GM18873 (cell line): ENCODE measurements around the gene CNTN1.

Source experiments
- ATAC-seq: cut with Tn5 transposase; IDR thresholded peaks from one replicate; pipeline ENCODE4 v1.9.1; 2021; ENCODE audit warnings: mild to moderate bottlenecking, moderate library complexity, moderate number of reproducible peaks; ENCODE audit not compliant: unreplicated experiment, low FRiP score

The CNTN1 gene

DNA sequence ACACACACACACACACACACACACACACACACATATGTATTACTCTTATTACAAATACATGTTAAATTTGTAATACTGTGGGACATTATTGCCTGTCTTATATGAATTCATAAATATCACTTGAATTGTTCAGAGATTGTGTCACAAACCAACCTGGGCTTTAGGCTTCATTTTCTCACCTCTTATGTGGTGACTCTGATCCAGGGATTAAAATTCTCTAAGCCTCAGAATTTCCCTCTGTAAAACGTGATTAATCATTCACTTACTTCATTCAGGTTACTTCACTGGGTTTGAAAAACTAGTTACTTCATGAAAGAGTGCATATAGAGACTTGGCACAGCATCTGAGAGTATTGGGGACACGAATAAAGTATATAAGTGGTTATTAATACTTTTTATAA is 255.6 kb downstream of the CNTN1 start:
- ATAC-seq: no peak

DNA sequence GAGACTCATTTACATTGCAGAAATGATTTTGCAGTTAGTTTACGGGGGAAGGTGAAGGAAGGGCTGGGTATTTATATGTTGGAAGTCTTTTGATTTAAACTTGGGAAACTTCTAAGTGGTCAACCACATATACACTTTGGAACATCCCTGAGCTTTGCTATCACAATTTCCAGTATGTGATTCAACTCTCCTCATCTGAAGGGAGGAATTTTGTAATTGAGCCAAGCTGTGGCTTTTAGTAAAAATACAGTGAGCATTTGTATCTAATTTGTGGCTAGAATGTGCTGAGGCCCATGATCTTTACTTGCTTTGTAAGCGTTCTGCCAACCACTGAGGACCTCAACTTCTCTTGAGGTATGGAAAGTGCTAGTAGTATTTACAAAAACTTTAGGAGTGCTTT is 260.8 kb downstream of the CNTN1 start:
- no peak for ATAC-seq

DNA sequence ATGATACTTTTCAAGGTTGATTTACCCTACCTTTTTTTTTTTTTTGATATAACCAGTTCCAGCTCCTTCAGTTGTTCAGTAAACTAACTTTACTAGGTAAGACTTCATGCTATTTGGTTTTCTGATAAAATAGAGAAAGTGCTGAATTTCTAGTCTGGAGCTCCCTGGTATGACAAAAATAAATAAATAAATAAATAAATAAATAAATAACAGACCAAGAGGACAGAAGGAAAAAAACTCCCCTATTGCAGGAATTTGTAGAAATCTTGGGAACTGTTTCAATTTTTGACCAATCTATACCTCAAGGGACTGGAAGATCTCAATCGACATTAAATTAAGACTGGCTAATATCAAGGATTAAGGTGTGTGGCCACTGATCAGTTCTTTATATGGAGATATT is 265.2 kb downstream of the CNTN1 start:
- ATAC-seq: no peak

DNA sequence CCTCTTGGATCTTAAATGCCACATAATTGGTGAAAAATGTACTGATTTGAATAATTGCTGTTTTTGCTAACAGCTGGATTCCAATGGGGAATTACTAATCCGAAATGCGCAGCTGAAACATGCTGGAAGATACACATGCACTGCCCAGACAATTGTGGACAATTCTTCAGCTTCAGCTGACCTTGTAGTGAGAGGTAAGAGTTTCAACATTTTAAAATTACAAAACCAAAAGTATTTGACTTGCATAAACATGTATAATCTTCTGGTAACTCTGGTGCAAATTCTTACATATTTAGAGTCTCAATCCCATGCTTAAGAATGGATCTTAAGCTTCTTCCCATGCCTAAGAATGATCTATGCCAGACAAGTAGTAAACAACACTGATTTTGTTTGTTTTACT is 266.8 kb downstream of the CNTN1 start:
- no peak for ATAC-seq

DNA sequence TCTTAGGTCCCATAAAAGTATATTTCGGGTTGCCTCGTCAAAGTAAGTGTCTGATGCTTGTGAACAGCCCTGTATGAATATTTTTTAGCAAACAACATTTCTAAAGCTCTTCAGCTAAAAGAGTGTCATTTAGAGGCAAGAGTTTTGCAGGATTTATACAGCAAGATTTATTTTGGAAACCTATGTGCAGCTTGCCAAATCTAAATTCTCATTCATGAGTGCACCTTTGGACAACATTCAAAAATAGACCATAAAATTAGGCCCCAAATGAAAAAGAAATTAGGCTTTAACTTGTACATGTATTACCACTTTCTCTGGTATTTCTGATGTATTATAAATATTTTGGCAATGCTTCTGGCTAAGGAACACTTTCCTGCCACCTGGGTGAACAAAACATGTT is 271.5 kb downstream of the CNTN1 start:
- no peak for ATAC-seq

DNA sequence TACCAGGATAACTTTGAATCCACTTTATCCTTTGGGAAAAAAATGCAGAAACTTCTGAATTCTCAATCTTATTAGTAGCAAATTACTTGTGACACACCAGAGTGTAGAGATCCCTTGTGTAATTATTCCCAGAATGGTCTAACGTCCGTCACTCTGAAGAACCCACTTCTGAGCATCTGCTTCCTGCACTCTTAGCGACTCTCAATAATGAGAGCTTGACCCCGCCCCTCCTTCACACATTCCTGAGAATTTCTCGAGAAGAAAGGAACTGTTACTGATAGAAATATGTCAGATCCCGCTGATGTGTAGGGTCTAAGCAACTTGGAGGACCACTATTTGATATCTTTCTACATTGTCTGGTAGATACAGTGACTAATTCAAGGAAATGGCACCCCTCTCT is 277.6 kb downstream of the CNTN1 start:
- ATAC-seq: no peak

DNA sequence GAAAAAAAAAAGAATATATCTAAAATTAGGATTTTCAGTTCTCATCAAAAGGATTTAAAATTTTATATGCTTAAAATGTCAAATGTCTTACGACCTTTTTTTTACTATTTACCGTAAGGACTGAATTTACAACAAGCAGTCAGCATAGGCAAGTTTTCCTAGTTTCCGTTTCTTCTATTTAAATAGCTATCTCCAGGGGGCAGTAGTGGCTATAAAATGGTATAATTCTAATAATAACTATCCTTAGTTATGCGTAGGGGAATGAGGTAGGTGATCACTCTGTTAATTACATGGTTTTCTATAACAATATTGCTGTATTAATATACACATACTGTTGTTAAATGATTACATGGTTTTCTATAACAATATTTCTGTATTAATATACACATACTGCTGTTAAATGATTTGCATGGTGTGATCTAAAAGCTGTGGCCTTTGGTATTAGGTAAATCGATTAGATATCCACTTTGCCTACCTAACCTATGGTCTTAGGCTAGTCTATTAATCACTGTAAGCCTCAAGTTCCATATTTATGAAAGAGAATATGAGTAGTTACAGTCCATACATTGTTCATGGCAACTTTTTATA is 278.2 kb downstream of the CNTN1 start:
- ATAC-seq: no peak

DNA sequence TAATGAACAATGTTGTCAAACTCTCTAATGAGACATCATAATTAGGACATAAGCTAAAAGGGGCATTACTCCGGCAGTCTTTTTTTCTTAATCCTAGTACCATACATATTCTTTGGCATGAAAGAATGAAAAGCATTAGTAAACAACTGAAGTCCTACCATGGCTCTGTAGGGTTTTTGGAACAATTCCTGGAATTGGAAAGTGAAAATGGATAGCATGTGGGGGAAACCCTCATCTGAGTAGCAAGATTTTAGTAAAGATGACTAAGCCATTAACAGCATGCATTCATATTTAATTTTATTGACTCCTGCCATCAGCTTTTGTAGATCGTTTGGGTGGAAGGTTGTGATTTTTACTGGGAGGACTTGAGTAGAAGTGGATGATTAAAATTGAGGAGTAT is 279.7 kb downstream of the CNTN1 start:
- no peak for ATAC-seq

DNA sequence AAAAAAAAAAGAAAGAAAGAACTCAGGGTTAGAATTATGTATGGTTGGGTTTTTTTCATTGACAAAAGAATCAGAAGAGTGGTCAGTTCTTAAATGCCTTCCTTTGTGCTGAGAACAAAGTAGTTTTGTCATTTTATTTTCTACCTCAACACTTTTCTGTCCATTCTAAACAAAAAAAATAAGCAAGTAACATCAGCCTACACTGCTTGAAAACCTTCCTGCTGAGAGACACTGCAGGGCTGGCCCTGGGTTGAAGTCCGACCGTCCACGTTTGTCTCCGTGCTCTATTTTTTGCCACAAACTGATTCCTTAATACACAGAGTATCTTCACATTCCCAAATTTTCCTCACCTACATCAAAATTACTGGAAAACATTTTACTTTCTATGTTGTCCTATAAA is 284.3 kb downstream of the CNTN1 start:
- no peak for ATAC-seq

DNA sequence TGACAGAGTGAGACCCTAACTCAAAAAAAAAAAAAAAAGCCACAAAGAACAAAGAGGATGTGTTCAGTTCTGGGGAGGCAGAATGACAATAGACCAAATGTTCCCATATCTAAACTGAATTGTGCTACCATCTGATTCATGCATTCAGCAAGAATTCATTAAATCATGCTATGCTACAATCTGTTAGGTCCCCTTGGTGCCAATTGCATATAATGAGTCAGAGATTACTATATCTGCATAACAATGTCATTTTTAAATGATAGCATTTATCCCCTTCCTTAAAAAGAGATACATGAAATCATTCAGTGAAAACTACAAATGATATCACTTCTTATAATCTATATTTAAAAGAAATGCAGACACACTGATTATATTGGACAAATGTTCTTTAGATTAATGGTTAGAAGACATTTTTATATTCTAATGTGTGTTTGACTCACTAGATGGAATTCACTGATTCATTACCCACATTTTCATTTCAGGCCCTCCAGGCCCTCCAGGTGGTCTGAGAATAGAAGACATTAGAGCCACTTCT is 288.3 kb downstream of the CNTN1 start:
- no peak for ATAC-seq

DNA sequence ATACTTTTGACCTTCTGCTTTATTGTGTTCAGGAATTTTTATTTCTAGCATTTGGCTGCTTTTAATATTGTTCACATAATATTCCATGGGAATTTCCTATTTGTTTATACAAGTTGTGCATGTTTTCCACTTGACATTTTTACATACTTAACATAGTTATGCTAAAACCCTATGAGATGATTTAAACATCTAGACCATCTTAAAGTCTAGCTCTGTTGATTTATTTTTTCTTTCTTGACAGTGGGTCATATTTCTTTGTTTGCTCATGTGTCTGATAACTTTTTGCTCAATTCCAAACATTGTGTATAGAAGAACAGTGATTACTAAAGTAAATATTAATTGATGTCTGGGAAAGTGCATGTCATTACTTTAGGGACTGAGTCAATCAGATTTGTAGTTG is 293.8 kb downstream of the CNTN1 start:
- no peak for ATAC-seq

DNA sequence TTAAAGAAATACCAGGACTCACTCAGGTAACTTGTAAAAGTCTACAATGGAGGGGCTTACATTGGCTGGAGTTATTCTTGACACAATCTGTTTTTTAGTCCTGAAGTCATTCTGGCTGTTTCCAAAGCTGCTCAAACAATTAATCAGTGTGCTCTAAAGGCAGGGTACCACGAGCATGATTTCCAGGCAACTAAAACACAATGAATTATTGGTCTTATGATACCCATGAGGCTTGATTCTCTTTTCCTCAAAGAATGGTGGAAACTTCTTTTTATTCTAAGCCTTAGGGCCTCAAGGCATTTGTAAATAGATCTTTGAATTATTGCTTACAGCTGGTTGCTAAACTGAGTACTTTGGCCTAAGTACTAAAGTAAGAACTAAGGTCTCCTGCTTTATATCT is 296.1 kb downstream of the CNTN1 start:
- ATAC-seq: no peak

DNA sequence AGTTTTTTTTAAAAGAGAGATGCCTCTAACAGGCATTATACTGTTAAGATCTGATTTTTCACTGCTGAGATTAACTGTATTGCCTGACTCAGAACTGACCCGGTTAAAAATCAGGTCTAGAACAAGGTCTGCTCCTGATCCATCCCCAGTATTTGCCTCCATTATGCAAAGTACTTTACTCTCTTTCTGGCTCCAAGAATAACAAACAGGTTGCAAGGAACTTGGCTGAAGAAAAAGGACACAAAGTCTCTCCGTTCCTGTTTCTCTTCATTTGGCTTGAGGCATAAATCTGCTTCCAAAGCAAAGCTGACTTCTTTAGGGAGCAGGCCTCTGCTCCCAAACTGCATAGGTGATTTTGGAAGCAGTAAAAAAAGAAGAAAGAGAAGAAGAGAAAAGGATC is 296.6 kb downstream of the CNTN1 start:
- no peak for ATAC-seq

DNA sequence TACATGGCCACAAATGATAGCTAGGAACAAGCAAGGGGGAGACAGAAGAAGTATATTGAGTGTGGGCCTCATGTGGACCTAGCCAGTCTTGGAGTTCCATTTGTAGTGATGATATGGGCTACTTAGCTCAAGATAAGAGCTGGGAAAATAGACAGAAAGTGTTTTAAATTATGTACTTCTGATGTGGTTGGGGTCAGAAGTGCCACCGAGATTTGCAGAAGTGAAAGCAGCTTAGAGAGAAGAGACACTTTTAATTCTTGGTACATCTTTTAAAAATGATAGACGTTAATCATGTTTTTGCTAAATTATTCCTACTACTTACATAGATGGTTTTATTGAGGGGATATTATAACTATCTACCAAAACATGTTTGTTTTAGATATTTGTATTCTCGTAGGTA is 297.5 kb downstream of the CNTN1 start:
- no peak for ATAC-seq

DNA sequence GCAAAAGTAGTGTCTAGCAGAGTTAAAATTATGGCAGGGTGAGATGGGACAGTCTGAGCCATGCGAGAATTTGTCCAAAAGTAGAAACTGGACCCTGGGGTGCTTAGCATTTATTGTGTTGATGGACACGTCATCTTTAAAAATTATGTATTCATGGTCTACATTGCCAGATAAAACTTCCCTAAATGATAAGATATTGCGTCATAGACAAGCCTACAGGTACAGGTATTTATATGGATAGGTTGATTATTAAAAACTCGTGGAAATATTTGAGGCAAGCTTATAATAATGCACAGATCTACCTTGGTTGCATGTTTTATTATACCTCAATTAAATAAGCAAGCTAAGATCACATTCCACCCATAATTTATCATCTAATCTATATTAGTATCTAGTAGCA is 299.9 kb downstream of the CNTN1 start:
- ATAC-seq: no peak

DNA sequence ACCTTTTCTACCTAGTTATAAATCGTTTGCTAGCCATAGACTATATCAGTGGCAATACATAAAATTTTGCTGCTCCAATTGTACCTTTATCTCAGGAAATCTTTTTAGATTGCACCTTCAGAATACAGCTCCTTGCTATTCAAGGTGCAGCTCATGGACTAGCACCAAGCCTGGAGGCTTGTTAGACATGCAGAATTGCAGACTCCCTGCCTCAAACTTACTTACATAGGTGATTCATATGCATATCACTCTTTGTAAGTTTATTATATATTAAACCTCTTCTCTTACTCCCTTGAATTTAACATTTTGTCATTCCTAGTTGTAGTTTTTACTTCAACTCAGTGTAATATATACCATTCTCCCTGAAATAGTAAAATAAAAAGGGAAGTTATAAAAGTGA is 300.4 kb downstream of the CNTN1 start:
- no peak for ATAC-seq

DNA sequence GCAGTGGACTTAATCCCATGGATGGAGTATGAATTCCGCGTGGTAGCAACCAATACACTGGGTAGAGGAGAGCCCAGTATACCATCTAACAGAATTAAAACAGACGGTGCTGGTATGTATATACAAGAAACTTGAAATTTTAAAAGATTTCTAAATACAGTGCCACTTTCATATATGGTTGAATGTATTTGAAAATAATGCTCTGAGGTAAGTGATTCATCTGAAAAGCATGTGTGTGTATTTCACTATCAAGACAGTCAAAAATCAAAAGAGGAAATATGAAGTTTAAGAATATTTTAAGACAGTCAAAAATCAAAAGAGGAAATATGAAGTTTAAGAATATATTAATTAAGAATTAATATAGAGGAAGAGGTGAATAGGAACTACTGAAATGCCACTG is 300.9 kb downstream of the CNTN1 start:
- ATAC-seq: no peak

DNA sequence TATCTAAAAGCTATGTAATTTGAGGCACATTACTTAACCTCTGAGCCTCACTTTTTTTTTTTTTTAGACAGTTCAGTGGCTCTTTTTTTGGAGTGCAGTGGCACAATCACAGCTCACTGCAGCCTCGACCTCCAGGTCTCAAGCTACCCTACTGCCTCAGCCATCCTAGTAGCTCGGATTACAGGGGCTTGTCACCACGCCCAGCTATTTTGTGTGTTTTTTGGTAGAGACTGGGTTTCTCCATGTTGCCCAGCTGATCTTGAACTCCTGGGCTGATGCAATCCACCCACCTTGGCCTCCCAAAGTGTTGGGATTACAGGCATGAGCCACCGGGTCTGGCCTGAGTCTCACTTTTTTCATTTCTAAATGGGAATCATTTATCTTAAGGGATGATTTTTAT is 303.9 kb downstream of the CNTN1 start:
- no peak for ATAC-seq

DNA sequence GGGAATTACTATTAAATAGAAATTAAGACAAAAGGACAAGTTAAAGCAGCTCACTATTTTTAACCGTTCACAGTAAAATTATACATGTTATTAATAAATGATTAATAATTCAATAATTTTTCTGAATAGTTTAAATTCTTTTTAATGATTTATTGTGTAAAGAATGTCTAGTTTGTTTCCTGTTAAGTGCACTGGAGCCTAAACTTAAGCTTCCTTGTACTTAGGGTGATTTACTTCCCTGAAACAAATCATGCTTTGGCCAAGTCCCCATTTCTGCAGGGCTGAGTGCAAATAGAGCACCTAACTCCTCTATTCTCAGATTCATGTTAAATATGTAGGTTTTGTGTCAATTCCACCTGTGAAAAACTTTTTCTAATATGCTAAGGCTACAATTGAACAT is 307.0 kb downstream of the CNTN1 start:
- ATAC-seq: no peak

DNA sequence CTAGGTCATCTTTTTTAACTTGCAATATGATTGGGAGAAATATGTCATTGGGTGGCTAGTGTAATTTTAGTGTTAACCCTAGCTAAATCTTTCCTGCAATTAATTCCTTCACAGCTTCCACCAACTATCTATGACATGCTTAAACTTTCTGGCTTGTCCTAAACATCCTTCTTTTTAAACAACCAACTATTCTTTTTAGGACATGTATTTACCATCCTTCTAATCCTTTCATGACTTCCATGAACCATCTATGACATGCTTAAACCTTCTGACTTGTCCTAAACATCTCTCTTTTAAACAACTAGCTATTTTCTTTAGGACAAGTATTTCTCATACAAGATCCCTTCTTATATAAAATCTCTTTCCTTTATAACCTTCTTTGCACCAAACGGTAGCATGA is 316.2 kb downstream of the CNTN1 start:
- ATAC-seq: no peak

DNA sequence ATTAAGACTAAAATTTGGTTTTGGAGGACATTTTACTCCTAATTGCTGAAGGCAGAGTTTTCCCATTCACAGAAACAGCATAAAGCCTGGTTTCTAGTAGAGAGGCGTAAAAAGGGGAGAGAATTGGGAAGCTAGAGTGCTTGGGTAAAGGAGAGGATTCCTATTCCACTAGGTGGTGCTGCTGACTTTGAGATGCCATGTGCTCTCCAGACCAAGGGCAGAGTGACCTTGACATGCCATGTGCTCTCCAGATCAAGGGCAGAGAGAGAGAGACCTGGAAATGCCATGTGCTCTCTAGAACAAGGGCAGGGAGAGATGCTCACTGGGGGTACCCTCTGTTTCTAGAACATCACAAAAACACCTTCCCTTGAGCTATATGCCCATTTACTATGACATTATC is 319.7 kb downstream of the CNTN1 start:
- ATAC-seq: no peak

DNA sequence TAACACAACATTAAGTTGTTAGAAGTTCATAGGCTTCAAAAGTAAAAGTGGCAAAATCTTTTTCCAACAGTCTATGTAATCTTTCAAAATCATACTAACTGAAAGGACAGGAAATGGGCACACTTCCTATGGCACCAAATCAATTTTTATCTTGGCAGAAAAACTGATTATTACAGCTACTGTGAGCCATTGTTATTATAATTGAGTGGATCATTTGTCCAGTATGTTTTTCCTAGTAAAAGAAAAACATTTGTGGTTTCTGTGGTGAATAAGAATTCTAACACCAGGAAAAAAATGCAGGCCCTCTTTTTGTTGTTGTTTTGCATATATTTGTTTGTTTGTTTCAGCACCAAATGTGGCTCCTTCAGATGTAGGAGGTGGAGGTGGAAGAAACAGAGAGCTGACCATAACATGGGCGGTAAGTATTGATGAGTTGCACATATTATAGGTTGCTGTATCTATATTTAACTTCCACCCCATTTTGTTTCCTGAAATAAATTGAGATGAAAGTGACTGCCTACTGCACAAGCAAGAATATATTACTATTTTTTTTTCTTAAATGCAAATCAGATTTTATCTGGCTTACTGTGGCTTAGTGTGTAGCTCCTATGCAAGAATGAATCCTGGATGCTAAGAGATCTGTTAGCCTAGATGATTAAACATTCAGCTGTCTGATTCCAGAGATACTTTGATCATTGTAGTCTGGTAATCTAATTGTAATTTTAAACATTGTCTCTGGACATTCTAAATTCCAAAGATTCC is 321.8 kb downstream of the CNTN1 start:
- ATAC-seq: no peak
